Activated gamma-delta T cell treated with anti-CD3 and anti-CD28 coated beads, Interleukin-2, amount 50 U/mL, for 16 hours (primary cell): Measurements from ENCODE around the gene PDE7B.
"Not testable (repeated sequence)": the region's sequence is repeated elsewhere in the genome, so short reads cannot be mapped to it uniquely, and the experiment has no call there.

Experiments used
- DNase-seq: peaks from one replicate; pipeline ENCODE4 v3.0.0-alpha.2; 2020; ENCODE audit warnings: low read depth

The PDE7B gene

DNA sequence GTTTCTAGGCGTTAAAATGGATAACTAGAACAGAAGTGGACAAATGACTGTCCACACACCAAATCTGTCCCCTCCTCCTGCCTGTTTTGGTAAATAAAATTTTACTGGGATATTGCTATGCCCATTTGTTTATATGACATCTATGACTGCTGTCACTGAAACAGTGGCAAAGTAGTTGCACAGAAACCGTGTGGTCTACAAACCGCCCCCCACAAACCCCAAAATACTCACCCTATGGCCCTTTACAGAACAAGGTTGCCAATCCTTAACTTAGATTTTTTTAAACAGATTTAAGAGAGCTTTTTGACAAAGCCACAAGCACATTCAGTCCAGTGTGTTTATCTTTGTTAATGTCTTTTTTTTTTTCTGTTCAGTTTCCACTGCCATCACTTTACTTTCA is 260.8 kb downstream of the PDE7B start:
- no peak for DNase-seq

DNA sequence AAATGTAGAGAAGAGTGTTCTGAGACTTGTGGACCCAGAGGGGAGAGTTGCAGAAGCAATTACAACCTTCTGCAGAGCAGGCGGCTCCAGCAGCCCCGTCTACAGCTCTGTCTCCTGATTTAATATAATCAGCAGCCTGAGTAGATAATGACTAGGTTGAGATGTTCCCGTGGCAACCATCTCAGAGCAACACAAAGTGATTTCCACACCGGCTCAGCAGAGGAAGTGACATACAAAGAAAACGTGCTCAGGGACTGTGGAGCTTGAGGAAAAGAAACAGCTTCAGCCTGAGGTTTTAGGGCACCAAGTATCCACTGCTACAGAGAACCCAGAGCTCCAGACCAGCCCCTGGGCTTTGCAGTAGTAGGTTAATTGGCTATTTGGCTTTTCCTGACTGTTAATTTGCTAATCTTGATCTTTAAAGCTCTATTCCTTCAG is 262.3 kb downstream of the PDE7B start:
- no peak for DNase-seq

DNA sequence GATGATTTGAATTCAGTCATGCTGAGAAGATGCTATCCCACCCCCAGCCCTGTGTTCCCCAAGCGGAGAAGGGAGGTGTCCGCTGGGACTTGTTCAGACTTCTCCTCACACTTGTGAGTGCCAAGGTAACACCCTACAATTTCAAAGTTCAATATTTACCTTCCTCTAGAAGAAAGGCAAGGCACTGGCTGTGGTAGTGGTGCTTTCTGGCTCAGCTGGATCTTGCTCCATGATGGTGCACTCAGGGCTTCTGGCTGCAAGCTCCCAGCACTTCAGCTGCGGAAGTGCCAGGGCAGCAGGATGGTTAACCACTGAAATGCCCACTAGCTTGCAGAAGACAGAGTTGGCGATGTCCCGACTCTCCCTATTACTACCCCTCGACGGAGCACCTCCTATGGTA is 263.2 kb downstream of the PDE7B start:
- no peak for DNase-seq

DNA sequence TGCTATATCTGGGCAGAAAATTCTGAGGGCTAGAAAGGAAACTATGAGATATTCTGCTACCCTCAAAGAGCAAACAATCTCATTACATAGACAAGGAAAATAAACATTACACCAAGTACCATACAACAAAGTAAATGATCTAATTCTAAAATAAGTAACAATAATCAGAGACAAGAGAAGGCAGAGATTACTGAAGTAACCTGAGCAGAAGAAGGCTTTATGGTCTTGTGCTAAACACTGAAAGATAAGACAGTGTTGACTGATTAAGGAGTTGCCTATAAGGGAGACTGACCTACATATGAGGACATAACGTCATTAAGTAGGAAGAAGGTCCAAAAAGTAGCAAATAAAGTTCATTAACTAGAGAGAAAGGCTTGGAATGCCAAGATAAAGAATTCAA is 264.4 kb downstream of the PDE7B start:
- no peak for DNase-seq

DNA sequence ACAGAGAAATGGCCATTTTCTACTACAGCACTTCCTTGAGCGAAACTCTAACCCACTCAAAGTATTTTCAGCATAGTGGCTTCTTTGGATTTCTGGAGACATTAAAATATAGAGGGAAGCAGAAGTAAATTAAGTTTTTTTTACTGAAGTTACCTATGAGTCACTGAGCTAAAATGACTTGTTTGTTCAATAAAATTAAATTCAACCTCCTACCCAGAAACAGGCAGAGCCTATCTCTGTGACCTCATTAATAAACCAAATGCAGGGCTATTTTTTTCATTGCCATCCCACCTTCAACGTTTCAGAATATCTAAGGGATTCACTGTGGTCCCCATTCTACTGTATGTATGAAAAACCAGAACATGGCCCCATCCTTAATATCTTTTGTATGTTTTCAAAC is 265.6 kb downstream of the PDE7B start:
- DNase-seq: no peak

DNA sequence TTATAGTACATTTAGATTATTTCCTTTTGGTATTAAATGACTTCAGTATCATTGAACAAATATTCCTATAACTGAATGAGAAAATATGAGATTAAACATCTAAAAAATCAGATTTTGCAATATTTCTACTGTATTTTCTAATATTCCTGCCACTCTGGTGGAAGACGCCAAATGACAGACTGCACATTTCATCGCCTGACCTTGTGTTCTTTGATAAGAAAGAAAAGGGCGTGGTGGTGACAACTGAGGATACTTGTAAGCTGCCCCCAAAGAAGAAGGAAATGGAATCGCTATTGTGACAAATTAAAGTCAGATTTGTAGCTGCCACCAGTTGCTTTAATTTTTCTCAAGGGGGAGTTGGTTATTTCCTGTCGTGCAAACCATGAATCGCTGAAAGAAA is 267.3 kb downstream of the PDE7B start:
- no peak for DNase-seq

DNA sequence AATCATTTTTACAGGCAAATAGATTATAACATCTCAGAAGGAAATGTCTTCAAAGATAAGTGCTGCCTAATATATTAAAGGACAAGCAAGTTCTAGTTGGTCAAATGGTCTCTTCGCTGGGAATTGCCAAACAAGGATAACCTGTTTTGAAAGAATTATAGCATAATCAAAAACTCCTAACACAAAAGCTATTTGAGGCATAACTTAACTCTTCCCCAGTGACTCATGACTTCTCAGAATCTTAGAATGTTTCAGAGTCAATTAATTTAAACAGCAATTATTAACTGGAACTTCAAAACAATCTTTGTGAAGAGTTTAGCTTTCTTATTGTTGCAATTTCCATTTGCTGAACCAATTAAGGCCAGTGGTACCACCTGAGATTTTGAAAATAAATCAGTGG is 272.0 kb downstream of the PDE7B start:
- DNase-seq: no peak

DNA sequence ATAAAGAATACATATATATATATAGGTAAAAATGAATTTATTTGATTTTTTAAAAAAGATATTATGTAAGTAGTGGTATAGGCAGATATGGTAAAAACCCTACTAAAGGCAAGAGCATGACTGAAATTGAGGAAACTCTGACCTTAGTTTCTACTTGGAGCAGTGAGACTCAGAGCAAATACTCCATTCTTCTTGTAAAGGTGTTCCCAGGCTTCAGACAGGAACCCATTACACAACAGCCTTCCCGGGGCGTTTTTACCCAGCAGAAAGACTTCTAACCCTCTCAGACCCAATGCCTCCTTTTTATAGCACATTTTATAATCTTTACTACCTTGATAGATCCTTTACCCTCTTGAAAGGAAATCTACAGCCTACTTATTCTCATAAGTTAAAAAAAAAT is 274.1 kb downstream of the PDE7B start:
- no peak for DNase-seq

DNA sequence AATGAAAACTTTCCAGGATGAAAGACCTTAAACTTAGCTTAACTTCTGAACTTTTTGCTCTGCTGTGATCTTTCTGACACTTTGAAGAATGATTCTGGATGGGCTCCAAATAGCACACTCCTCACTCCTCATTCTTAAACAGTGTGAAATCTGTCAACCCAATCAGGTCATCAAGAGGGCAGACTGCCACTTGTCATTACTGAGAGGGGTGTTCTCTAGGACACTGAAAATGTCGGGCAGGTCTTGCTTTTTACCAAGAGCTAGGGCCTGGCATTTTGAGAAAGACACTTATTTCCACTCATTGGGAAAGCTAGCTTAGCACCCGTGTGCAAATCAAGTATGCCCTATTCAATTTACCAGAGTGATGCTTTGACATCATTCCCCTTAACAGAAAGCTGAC is 276.4 kb downstream of the PDE7B start:
- DNase-seq: no peak

DNA sequence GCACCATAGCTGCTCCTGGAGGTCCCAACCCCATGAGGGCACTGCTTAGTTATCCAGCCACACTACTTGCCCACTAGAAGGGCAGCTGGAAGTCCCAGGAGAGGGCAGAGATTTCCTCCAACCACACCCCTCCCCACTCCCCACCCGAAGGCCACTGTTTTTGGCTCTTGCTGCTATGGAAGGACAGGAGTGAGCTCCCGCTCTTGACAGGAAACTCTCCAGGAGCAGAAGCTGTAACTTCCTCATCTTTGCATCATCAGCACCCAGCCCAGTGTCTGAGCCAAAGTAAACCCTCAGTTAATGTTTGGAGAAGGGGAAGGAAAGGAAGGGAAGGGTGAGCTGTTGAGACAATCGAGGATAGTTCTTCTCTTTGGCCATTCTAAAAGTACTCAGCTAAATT is 277.9 kb downstream of the PDE7B start:
- no peak for DNase-seq

DNA sequence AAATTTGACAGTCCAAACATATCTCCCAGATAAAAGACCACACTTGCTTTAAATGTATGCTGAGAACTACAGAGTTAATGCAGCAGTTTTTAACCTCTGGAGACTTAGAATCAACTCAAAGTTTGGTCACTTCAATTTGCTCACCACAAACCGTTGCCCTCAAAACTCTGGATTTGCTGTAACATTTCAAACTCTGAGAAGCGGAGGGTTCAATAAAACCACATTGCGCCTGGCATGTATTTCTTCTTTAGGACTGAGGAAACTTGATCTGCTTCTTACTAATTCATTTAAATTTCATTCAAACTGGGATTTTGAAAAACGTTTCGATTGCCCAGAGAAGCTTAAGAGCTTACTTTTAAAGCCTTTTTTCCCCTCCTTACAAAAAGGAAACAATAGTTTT is 282.8 kb downstream of the PDE7B start:
- no peak for DNase-seq

DNA sequence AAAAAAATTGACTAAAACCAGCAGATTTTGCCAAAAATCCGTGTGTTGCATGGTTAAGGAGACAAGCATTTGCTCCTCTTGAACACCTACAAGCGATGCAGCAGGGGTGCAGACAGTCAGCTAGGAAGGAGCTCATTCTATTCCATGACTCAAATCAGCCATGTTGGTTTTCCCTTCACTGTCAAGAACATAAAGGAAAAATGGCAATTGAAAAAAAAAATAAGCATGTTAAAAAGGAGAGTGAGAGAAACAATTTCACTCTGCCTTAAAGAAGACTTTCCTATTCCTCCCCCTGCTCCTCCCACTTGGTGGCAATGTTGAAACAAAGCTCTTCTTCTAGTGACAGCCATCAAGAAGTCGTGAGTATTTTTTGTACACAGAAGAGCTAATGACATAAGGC is 283.2 kb downstream of the PDE7B start:
- DNase-seq: no peak

DNA sequence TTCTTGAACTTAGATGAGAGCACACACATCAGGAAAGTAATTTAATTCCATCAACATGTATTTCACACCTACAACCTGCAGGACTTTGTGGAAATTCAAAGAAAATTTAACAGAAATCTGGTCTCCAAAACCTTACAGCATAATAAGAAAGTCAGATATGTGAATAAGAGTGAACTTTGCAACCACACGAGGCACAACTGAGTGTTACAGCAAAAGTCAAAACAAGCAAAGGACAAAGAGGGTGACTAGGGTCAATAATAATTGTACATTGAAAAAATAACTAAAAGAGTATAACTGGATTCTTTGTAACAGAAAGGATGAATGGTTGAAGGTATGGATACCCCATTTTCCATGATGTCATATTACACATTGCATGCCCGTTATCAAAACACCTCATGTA is 284.8 kb downstream of the PDE7B start:
- DNase-seq: no peak

DNA sequence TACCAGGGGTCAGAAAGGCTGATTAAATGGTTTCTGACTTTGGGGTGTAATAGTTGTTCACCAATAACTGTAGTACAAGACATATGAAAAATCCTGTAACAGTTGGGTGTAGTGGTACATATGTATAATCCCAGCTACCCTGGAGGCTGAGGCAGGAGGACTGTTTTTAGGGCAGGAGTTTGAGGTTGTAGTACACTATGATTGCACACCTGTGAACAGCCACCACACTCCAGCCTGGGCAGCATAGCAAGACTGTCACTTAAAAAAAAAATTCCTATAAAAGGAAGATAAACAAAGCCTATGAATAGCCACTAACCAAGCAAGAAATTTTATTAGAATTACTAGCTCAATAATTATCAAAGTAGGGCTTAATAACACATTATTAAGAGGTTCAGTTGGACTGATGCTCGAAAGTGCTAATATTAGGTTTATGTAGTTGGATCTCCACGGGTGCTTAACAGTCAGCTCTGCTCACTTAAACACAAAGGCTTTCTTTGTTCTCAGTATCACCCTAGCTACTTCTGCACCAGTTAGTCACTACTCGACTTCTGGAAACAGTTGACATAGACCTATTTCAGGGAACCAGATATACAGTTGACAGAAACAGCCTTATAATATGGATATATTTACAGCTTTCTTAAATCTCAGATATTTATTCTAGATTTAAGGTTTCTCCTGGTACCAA is 285.6 kb downstream of the PDE7B start:
- no peak for DNase-seq

DNA sequence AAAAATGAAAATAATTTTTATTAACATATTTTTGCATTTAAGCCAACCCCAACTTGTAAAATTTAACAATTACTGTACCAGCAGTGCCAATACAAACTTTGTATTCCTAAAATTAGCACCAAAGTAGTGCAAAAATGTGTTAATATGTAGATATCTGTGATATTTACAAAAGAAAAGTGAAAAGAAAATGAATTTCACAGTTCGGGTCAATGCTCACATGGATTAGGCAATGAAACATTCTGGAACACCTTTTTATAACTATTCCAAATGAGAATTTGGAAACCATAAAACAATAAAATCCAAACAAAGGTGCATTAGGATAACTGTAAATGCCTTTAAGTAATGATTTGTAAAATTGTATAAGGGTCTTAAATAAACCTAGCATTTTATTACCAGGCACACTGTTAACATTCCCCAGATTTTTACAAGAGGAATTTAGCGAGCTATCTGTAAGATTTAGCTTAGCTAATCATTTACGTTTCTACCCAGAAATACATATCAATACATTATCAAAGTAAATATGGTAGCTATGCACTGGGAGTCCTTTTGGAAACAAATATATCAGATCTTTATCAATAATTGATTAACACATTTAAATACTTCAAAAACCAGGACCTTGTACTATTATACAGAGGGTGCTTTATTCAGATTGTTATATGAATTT is 286.4 kb downstream of the PDE7B start:
- DNase-seq: no peak

DNA sequence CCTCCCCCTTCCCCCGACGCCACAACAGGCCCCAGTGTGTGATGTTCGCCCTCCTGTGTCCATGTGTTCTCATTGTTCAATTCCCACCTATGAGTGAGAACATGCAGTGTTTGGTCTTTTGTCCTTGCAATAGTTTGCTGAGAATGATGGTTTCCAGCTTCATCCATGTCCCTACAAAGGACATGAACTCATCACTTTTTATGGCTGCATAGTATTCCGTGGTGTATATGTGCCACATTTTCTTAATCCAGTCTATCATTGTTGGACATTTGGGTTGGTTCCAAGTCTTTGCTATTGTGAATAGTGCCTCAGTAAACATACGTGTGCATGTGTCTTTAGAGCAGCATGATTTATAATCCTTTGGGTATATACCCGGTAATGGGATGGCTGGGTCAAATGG is 287.6 kb downstream of the PDE7B start:
- not testable (repeated sequence) for DNase-seq

DNA sequence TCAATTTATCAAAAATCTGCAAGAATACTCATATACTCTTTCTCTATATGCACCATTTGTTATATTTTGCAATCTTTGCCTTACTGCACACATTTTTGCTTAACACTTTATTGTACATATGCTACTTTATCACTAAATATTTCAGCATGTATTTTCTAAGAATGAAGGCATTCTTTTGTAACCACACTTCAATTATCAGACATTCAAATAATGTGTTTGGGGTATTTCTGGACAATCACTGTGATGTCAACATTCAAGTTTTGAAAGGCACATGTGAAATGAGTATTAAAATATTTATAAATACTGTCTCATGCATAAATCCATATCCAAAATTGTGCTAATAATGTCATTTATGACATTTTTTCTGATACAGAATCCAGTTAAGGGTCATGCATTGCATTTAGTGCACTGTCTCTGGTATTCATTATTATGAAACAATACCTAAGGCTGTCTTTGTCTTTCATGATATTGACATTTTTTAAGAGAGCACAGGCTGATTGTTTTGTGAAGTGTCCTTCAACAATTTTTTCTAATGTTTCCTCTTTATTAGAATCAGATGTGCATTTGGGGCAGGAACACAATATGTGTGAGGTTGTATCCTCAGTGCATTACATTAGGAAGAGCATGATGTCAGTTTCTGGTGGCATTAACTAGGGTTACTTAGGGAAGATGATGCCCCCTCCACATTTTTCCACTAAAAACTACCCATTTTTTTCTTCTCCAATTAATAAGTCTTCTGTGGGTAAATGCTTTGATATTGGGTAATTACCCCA is 292.9 kb downstream of the PDE7B start:
- no peak for DNase-seq

DNA sequence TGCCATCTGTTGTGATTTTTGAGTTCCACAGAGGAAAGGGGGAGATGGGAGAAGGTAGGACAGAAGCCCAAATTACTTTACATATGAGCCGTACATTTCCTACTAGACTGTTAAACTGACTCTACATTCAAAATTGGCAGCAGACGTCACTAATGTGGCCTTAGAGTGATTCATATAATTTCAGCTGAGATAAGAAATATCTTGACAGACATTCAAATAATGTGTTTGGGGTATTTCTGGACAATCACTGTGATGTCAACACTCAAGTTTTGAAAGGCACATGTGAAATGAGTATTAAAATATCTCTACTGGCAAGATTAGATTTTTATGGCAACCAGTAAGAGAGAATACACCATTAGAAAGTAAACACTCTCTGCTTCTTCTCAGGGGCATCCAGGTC is 294.6 kb downstream of the PDE7B start:
- no peak for DNase-seq

DNA sequence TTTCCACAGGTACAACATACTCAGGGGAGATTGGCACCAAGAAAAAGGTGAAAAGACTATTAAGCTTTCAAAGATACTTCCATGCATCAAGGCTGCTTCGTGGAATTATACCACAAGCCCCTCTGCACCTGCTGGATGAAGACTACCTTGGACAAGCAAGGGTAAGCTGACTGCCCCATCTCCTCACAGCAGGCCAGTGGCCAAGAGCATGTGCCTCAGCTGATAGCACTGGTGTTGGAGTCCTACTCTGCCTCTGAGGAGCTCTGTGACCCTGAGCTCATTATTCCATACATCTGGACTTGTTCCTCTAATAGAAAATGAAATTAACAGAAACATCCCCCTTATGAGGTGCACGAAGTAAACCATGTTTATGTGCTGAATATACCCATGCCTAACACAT is 295.8 kb downstream of the PDE7B start:
- DNase-seq: no peak

DNA sequence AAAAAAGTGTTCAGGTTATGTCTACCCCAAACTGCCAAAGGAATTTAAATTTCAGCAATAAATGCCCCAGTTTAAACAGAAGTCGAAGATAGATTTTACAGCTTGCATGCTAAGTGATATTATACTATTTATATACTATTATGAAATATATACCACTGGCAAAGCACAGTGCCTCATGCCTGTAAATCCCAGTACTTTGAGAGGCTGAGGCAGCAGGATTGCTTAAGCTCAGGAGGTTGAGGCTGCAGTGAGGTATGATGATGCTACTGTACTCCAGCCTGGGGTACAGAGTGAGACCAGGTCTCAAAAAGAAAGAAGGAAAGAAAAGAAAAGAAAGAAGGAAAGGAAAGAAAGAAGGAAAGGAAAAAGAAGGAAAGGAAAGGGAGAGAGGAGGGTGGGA is 296.6 kb downstream of the PDE7B start:
- no peak for DNase-seq

DNA sequence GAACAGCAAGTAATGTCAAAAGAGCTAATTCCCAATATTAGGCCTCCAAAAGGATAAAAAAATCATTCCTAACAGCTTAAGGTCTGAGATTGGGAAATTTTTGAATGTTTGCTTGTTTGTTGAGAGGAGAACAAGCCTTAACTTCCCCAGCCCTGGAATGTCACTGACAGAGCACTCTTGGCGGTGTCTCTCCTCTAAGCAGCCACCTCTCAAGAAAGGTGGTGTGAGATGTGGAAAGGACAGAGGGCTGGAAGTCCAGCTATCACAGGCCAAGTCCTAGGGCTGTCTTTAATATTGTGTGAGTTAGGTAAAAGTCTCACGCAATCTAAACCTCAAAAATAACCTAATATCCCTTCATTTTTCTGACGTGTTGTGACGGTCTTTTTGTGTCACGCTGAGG is 297.0 kb downstream of the PDE7B start:
- DNase-seq: no peak

DNA sequence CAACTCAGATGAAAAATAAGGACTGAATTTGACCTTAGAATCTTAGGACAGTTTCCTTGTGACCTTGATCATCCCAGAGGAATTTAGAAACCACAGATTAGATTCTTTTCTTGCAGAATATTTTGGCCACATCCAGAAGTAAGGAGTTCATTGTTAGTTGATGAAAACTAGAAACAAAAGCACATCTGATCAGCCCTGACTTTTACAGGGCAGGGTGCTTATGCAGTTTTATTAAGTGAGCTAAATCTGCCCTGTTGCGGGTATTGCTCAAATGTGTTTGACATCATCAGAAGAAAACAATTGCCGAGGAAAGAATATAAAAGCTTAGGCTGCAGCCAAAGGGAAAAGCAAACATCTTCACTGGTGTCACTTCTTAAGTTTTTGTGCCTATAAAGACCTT is 297.8 kb downstream of the PDE7B start:
- DNase-seq: no peak

DNA sequence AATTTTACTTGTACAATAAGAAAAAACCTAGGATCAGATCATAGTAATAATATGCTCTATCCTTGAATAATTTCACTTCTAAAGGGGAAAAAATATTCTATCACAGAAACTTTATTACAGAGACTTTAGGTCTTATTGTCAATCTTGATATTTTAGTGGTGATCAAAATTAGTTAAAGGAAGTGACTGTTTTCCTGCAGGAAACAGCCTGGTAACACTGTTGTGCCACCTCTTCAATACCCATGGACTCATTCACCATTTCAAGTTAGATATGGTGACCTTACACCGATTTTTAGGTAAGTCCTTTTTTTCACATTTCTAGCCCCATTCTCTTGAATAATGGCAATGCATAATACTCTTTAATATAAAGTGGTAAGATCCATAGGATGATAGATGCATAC is 299.5 kb downstream of the PDE7B start:
- no peak for DNase-seq
